ENCODE results near the gene DMRTA2.

The DMRTA2 gene

DNA sequence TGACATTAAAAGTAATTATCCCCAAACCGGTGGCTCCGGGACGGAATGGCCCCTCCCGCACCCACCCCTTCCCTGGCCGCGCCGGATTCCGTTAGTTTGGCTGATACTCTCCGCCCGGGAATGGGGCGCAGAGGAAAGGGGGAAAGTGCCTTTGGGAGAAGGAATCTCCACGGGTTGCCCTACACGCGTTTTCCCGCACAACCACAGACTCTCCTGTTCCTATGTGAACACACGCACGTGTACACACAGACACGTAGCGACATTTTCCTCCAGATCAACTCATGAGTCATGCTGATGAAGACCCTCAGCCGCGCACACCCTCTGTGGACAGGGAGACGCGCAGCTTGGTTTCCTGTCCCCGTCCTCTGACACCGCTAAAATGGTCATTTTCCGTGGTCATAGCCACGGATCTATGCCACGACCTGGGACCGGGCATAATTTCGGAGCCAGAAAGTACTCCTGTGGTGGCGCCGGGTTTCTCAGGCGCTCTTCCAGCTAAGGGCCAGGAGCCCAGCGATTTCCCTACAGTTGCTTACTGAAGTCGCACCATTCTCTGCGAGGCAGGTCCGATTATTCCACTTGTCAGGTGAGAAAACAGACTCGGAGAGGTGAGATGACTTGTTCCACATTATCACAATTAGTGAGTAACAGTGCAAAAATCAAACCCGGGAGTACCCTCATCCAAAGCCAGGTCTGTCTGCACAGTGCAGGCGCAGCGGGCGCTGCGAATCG, 4.0 kb upstream of the DMRTA2 start:
- H3K27ac Mint-ChIP-seq = peak overlapping the region; percentile 52
- DNase-seq = no peak
- no peaks in the 10 kb centered on the region for H3K36me3 Mint-ChIP-seq (ENCODE audit: low read depth)
- peaks cover 33% of the 10 kb centered on the region for H3K4me1 Mint-ChIP-seq
- H3K27me3 Mint-ChIP-seq = peaks cover 92% of the 10 kb centered on the region
- no peak for ATAC-seq
- peaks cover 3% of the 10 kb centered on the region for H3K9me3 Mint-ChIP-seq
- peak overlapping the region; percentile 62 for H3K4me3 Mint-ChIP-seq

DNA sequence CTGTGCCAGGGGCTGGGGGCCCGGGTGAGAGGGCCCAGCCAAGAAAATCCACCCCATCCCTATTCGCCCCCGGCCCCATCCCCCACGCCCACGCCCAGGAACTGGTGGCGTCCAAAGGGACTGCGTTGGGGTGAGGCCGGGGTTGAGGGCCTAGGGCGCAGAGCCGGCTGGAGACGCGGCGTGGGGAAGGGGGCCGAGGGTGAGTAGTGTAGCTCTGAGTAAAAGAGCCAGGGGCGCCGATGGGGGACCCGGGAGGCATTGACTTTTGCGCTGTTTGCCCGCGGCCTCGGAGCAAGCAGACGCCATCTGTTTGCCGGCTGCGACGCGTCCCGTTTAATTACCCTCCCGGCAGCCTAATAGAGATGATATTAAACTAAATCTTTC, 3.5 kb upstream of the DMRTA2 start:
- DNase-seq (no peak), ATAC-seq (no peak)
- Mint-ChIP-seq H3K27ac (no peak overlapping the region), H3K27me3 (peaks cover 92% of the 10 kb centered on the region), H3K9me3 (peaks cover 3% of the 10 kb centered on the region), H3K4me1 (peaks cover 38% of the 10 kb centered on the region), H3K36me3 (ENCODE audit: low read depth) (no peaks in the 10 kb centered on the region), H3K4me3 (no peak overlapping the region)

DNA sequence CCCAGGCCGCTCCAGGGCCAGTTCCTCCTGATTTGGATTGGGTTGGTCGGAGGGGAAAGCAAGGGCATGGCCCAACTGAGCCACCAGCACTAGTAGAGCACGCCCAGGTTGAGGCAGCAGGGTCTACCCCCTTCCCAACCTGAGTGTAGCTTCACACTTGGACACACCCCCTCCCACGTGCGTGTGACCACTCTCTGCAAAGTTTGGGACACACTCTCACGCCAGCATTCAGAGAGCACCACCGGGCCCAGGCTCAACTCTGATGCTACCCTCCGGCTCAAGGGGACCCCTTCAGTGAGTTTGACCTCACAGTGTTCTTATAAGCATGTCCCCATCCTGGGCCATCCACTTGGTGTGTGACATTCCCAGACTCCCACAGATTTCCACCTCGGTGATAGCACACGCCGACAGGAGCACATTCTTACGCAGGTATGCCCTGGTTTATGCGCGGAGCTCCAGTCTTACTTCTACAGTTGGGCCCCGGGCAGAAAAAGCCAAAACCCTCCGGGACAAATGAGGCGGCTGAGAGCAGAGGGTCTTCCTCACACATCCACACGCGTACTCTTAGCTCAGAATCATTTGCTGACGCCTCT, 3.0 kb upstream of the DMRTA2 start:
- H3K36me3 Mint-ChIP-seq (ENCODE audit: low read depth) = no peaks in the 10 kb centered on the region
- H3K27me3 Mint-ChIP-seq = peaks cover 91% of the 10 kb centered on the region
- peaks cover 39% of the 10 kb centered on the region for H3K4me1 Mint-ChIP-seq
- peaks cover 3% of the 10 kb centered on the region for H3K9me3 Mint-ChIP-seq
- ATAC-seq = no peak
- H3K27ac Mint-ChIP-seq = no peak overlapping the region
- H3K4me3 Mint-ChIP-seq = no peak overlapping the region
- no peak for DNase-seq

DNA sequence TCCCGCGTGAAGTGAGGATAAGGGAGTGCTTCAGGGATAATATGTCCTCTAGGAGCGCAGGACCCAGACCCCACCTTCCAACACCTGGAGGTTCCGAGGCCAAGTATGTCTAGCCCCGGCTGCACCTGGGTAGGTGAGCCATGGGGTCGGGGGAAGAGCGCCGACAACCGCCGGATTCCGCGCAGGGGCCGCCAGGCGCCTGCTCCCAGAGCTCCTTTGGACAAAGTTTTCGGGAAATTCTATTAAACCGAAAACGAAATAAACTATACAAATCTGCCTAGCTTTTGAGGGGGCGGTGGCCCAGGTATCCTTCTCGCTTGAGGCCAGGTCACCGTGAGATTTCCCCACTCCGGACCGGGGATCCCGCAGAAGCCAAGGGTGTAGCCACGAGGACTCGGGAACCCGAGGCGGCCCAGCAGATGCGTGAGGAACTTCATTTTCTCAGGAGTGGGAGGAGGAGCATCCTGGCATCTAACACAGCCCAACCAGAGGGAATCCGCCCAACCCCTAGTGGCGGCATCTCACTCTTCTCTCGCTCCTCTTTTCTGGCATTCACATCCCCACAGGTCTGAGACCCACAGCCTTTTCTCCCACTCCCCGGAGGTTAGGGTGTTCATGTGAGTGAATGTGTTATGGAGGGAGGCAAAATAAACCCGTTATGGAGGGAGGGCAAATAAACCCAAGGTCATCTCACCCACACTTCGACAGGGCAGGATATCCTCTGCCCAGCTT, 2.3 kb upstream of the DMRTA2 start:
- ATAC-seq (no peak), DNase-seq (no peak)
- H3K36me3 Mint-ChIP-seq (ENCODE audit: low read depth) = no peaks in the 10 kb centered on the region
- H3K27me3 Mint-ChIP-seq = peaks cover 86% of the 10 kb centered on the region
- H3K27ac Mint-ChIP-seq = no peak overlapping the region
- H3K4me1 Mint-ChIP-seq = peaks cover 39% of the 10 kb centered on the region
- peaks cover 3% of the 10 kb centered on the region for H3K9me3 Mint-ChIP-seq
- peak overlapping the region; percentile 82 for H3K4me3 Mint-ChIP-seq

DNA sequence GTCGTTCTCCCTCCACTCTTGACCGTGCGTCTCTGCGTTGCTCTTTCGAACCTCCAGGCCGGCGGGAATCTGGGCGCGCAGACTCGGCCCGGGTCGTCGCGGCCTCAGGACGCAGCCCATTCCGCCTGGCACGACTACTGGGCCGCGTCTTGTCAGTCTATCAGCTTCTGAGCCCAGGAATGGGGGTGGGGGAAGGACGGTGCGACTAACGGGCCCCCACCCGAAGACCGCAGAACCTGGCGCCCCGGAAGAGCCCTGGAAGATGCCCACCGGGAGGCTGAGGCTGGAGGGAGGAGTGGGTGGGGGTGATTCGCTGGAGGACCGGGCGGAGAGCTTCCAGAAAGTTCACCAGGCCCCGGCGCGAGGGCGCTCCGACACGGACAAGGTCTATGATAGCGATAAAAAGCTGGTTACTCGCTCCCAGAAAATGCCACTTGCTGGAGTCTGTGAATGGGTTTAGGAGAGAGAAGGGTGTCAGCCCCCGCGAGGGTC, 1.7 kb upstream of the DMRTA2 start:
- peaks cover 3% of the 10 kb centered on the region for H3K9me3 Mint-ChIP-seq
- DNase-seq (no peak), ATAC-seq (no peak)
- peaks cover 46% of the 10 kb centered on the region for H3K4me1 Mint-ChIP-seq
- H3K36me3 Mint-ChIP-seq (ENCODE audit: low read depth) = no peaks in the 10 kb centered on the region
- no peak overlapping the region for H3K27ac Mint-ChIP-seq
- peaks cover 86% of the 10 kb centered on the region for H3K27me3 Mint-ChIP-seq
- H3K4me3 Mint-ChIP-seq = peak overlapping the region; percentile 82

DNA sequence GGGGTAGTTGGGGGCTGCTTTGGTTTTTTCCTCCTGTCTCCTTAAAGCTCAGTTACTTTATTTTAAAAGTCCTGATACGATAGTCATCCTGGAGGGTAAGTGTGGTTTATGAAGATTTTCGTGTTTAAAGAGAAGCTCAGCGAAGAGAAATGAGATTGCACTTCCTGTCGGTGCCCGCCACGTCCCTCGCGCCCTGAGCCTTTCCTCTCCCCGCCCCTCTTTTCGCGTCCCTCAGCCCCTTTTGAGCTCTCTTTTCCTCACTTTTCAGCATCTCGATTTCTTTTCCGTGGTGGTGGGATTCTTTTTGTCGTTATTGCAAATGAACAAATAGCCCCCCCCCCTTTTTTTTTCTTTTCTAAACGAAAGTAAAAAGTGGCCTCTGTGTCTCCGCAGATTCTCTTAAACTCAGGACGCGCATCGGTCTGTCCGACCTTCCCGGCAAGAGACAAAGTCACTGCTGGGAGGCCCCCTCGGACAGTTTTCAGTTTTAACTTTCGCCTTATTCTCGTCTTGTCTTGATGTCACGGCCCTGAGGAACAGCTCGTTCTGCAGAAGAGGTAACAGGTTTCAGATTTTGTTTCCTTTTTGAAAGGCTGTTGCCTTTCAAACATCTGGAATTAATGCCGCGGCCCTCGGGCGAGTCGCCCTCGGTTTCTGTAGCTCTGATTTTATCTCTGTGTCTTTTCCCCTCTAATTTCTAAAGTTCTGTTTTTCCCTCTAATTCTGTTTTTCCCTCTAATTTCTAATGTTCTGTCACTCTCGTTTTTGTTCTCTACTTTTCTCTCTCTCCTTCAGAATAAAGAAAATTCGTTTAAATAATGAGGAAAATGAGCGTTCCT, 1.0 kb upstream of the DMRTA2 start:
- H3K27me3 Mint-ChIP-seq = peaks cover 86% of the 10 kb centered on the region
- H3K27ac Mint-ChIP-seq = peak overlapping the region; percentile 48
- no peaks in the 10 kb centered on the region for H3K36me3 Mint-ChIP-seq (ENCODE audit: low read depth)
- peak; percentile 20 for DNase-seq
- peaks cover 3% of the 10 kb centered on the region for H3K9me3 Mint-ChIP-seq
- H3K4me3 Mint-ChIP-seq = peak overlapping the region; percentile 82
- peaks cover 48% of the 10 kb centered on the region for H3K4me1 Mint-ChIP-seq
- ATAC-seq = no peak

DNA sequence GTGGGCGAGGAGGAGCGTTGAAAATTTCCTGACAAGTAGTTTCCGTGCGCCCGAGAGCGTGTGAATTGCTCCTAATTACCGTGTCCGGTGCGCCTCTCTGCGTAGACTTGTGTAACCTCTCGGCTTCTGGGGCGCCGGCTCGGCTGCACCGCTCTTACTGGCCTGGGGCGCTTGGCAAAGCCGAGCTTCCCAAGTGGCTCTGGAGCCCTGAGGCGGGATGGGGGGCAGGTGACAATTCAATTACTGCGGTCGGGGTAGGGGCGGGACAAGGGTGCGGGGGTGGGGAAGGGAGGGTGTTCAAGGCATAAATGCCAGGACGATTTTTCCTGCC, 392 bp upstream of the DMRTA2 start:
- Mint-ChIP-seq H3K9me3 (peaks cover 3% of the 10 kb centered on the region), H3K4me1 (peaks cover 48% of the 10 kb centered on the region), H3K27ac (no peak overlapping the region), H3K4me3 (peak overlapping the region; percentile 82), H3K36me3 (ENCODE audit: low read depth) (no peaks in the 10 kb centered on the region), H3K27me3 (peaks cover 81% of the 10 kb centered on the region)
- ATAC-seq = peak; percentile 37
- DNase-seq = peak; percentile 42

DNA sequence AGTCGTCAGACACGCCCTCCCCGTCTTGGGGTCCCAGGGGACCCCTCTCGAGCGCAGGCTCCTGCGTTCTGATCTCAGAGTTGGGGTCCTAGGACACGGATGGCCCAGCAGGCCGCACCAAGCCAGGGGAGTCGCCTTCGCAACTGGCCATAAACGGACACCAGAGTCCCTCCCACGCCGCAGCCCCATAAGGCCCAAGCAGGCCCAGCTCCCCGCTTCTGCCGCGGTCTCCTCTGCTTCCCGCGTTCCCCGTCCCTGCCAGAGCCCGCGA, 633 bp downstream of the DMRTA2 start:
- Mint-ChIP-seq H3K27ac (no peak overlapping the region), H3K36me3 (ENCODE audit: low read depth) (no peaks in the 10 kb centered on the region), H3K4me3 (peak overlapping the region; percentile 26), H3K4me1 (peaks cover 48% of the 10 kb centered on the region), H3K27me3 (peaks cover 82% of the 10 kb centered on the region), H3K9me3 (no peaks in the 10 kb centered on the region)
- DNase-seq (no peak), ATAC-seq (no peak)

DNA sequence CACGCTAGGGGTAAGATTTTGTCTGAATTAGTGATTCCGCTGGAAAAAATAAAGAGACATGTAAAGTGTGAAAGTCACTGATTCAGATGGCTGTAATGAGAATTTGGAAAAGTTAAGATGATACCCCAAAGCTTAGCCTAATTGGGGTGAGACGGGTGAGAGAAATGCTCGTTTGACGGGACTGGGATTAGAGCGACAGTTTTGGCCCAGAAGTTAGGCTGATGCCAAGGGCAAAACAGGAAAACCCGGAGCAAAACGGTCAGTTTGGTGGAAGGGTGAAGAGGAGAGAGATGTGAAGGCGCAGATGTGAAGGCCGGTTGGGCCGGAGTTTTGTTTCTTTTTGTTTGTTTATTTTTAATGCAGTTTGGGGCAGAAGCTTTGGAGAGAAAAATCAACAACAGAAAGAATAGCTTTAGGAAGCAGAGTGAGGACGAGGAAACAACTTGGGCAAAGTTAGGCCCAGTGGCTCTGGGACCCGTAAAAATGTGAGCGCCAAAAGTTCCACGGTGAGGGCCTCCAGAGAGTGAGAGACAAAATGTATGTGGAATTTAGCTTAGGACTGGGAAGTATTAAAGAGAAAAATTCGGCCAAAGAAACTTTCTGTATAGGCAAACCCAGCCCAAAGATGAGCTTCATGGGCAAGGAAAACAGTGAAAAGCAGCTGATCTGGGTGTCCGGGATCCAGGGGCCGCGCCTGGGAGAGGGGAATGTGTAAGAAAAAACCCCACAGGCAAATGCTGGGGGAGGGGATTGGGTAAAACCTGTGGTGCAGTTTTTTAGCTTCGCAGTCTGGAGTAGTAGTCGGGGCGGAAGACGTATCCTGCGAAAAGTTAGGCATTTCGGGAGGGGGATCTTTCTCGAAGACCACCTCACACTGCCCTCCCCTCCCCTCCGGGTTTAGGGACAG, 1.2 kb downstream of the DMRTA2 start:
- no peak for ATAC-seq
- Mint-ChIP-seq H3K36me3 (ENCODE audit: low read depth) (no peaks in the 10 kb centered on the region), H3K27ac (no peak overlapping the region), H3K4me3 (no peak overlapping the region), H3K4me1 (peaks cover 46% of the 10 kb centered on the region), H3K9me3 (no peaks in the 10 kb centered on the region), H3K27me3 (peaks cover 80% of the 10 kb centered on the region)
- no peak for DNase-seq

DNA sequence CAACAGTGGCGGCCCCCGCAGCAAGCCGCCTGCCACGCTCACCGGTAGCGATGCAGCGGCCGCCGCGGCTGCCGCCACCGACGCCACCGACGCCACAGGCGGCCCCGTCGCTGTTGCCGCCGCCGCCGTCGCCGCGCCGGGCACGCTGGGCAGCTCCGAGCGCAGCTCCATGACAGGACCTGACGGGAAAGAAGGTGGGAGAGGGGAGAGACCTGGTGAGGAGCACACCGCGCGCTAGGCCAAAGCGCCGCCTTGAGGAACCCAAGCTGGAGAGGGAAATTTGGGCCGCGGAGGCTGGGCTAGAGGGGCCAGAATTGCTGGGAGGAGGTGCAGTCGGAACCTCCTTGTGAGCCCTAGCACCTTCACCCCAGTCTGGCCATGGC, 1.9 kb downstream of the DMRTA2 start:
- Mint-ChIP-seq H3K36me3 (ENCODE audit: low read depth) (no peaks in the 10 kb centered on the region), H3K4me1 (peaks cover 49% of the 10 kb centered on the region), H3K4me3 (no peak overlapping the region), H3K9me3 (no peaks in the 10 kb centered on the region), H3K27me3 (peaks cover 82% of the 10 kb centered on the region), H3K27ac (no peak overlapping the region)
- DNase-seq (no peak), ATAC-seq (no peak)

DNA sequence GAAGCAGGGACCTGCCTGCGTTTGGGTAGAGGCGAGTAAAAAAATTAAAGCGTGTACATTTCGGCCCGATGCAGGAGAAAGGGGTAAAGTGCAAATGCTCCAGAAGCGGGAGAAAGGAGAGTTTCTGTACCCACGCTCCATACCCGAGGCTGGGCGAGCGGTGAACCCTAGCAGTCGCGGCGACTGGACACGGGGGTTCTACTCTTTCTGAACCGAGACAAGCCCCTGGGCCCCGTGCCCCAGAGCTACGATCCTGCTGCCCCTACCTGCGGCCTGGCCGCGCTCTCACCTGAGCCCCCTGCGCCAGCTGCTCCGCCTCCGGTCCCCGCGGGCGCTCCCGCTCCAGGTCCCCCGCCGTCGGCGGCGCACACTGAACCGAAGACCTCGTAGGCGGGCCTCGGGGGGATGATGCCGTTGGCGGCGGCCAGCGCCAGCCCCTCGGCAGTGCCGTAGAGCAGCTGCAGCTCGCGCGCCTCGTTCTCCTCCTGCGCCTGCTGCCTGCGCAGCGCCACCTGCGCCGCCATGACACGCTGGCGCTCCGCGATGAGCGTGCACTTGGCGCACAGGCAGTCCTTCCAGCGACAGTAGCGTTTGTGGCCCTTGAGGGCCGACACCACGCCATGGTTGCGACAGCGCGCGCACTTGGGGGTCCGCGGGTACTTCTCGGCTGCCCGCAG, 2.4 kb downstream of the DMRTA2 start:
- Mint-ChIP-seq H3K9me3 (no peaks in the 10 kb centered on the region), H3K4me3 (no peak overlapping the region), H3K4me1 (peaks cover 48% of the 10 kb centered on the region), H3K27ac (peak overlapping the region; percentile 60), H3K36me3 (ENCODE audit: low read depth) (no peaks in the 10 kb centered on the region), H3K27me3 (peaks cover 82% of the 10 kb centered on the region)
- DNase-seq (peak; percentile 19), ATAC-seq (no peak)

DNA sequence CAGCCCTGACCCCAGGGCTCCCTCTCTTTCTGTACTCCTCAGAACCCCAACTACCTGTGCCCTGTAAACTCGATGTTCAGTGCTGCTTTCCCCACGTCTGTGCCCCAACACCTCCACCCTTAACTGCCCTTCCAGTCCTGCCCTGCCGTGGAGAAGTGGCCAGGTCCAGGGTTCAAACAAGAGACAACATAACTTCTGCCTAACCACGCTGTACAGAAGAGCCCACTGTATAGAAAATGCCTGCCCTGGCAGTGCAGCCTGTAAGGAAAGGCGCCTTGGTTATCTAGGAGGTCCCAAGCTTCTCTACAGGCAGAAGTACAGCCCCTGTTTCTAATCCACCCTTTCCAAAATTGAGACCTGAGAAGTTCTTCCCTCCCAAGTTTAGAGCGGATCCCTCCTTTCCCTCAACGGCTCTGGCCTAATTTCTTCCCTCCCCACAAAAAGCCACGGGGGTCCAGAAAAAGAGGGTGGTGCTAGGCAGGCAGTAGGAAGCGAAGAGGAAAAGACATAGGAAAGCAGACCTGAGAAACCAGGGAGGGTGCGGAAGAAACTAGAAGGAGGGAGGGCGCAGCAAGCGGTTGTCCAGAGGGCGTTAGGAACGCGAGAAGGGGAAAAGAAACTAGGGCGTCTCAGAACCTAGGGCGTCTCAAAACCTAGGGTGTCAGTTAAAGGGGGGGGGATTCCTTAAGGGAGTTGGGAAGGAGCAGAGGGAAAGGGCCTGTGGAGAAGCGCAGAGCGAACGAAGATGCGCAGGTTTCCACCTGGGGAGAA, 3.2 kb downstream of the DMRTA2 start:
- Mint-ChIP-seq H3K4me1 (peaks cover 45% of the 10 kb centered on the region), H3K36me3 (ENCODE audit: low read depth) (no peaks in the 10 kb centered on the region), H3K27ac (peak overlapping the region; percentile 60), H3K4me3 (peak overlapping the region; percentile 19), H3K27me3 (peaks cover 81% of the 10 kb centered on the region), H3K9me3 (no peaks in the 10 kb centered on the region)
- no peak for ATAC-seq
- DNase-seq = no peak
